Mammary epithelial cell (primary cell): ENCODE results near the gene PTPN2.
"Not testable (repeated sequence)": the region's sequence is repeated elsewhere in the genome, so short reads cannot be mapped to it uniquely, and the experiment has no call there.

Source experiments
- CTCF ChIP-seq, 2 donors: IDR thresholded peaks in 1 of 2; conservative IDR thresholded peaks in 1 of 2; 2 replicates each; pipeline ENCODE4 v1.5.1; 2011 to 2012; ENCODE audit warnings: inconsistent platforms in 2 of 2, low read length in 2 of 2, mild to moderate bottlenecking in 2 of 2, control low read depth in 1 of 2, low read depth in 1 of 2; ENCODE audit not compliant: insufficient read depth in 1 of 2; ENCODE audit errors: extremely low read depth in 1 of 2
- EZH2 ChIP-seq: IDR thresholded peaks from 2 replicates; pipeline ENCODE4 v1.6.1; 2012; ENCODE audit warnings: low read length, inconsistent platforms, borderline replicate concordance

GRCh38 chr18:12873961-12874567 is 10.0 kb downstream of the PTPN2 start:
- TF ChIP-seq CTCF (conservative IDR thresholded peaks at IDR 0.05 in 1 of 2, IDR thresholded peaks at IDR 0.05 in 1 of 2; ENCODE audit: extremely low read depth in 1 of 2, insufficient read depth in 1 of 2, low read depth in 1 of 2, low read length in 2 of 2); EZH2: not testable (repeated sequence)
